Measurements from ENCODE around the gene CCL14. TPM values are rescaled to one million over a fixed set of nuclear protein-coding genes. Genes with fewer than 3 reads are reported as not detected.

CCL14 gene
- total and polyA plus RNA-seq, 2 of the 13 experiments (the other 11 are each of a cell fraction or from before 2014, with no cell fraction given): 1.1 to 1.7 TPM

DNA sequence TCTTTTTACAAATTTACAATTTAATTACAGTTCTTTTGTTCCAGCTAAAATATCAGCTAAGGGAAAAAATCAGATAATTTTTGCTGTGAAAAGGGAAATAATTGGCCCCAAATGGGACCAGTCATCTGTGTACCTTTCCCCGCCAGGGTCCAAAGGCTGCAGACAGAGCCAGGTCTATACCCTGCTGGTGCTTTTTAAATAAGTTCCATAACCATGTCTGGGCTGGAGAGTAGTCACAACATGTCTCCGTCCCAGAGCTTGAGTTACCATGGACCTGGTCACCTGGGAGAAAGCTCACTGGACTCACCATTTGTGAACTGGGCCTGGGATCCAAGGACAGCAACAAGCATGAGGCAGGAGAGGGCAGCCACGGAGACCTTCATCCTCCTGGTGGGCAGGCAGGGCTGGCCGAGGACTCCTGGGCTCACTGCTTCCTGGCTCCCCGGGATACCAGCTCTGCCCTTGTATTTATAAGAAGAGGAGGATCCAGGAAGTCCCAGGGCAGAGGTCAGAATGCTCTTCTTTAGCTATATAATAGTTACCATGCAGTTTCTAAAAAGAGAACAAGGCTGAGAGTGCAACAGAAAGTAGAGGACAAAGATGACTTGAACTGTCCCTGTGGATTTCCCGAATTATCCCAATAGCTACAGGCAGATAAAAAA lies 14.7 kb upstream of the CCL14 start, which contains the start of gene CCL15:
TSS of gene CCL15 (minus strand) at position 444 of the 662 bp plus-strand sequence. CDS start at position 383, 61 bp downstream.
- H3K4me3 ChIP-seq (replicated peaks in 1 of 3; ENCODE audit: insufficient read depth in 1 of 3, low read depth in 2 of 3, low read length in 3 of 3): peak within 1 kb of the TSS; percentile 73 to 78 (median 76)
- H4K20me1 ChIP-seq (ENCODE audit: insufficient read depth, low read length): no peaks in the 10 kb centered on the region
- in situ Hi-C loops (cut with HindIII; ENCODE audit: extremely low pct_ligation_motif_present, low pct_unique_long_range_greater_than_20kb): loop anchor here (10.0 kb wide), 1 partner anchor 64 kb away; the partner anchor contains the start of gene CCL18
- intact Hi-C loops (cut with micrococcal nuclease; ENCODE audit: unreplicated experiment): loop anchor here (1.0 to 5.0 kb wide), 2 partner anchors 28 to 169 kb away; no protein-coding TSS in a partner anchor
- no peak within 1 kb of the TSS for H2AFZ ChIP-seq (ENCODE audit: low read length)
- H3K4me1 ChIP-seq (ENCODE audit: insufficient read depth, low read length): peaks cover 61% of the 10 kb centered on the region
- peak within 1 kb of the TSS; percentile 82 for H3K9ac ChIP-seq (ENCODE audit: insufficient read depth, low read depth, low read length)
- peak within 1 kb of the TSS; percentile 88 for H3K27ac ChIP-seq (ENCODE audit: extremely low read length, insufficient read depth, low read length)
- BruUV-seq (replicated peaks): TSS peak; percentile 86
- CTCF ChIA-PET (ENCODE audit: low intra/inter-chr PET ratio, low total read pairs): interaction anchor here (0.9 kb wide), 1 partner anchor 19 kb away, joined by 4 read pairs; no protein-coding TSS in a partner anchor
- H3K9me3 ChIP-seq (ENCODE audit: low read length): no peaks in the 10 kb centered on the region
- FAIRE-seq (no peak), DNase-seq (ENCODE audit: low spot score) (peak; percentile 80), ATAC-seq (peak; percentile 92)
- H3K36me3 ChIP-seq (replicated peaks in 1 of 2; ENCODE audit: control insufficient read depth in 1 of 2, insufficient read depth in 2 of 2, low read length in 2 of 2): peaks cover 5 to 10% of the 10 kb centered on the region in 2 experiments; a peak in 4 of 5 replicates
- WGBS (ENCODE audit: low lambda C conversion rate): 1% methylated on average over 4 of the region's 6 CpGs
- H3K79me2 ChIP-seq (ENCODE audit: insufficient read depth, low read length): peaks cover 12% of the 10 kb centered on the region
- POLR2A ChIA-PET: interaction anchor here (0.9 to 5.9 kb wide), 11 partner anchors 8 to 31 kb away, joined by 3 to 131 read pairs (median 7); partner anchors contain the start of gene CCL16
- peak within 1 kb of the TSS; percentile 91 for H3K4me2 ChIP-seq (ENCODE audit: low read depth, low read length)
- H3K27me3 ChIP-seq (ENCODE audit: control insufficient read depth in 1 of 2, insufficient read depth in 2 of 2, low read length in 2 of 2): no peaks in the 10 kb centered on the region; a peak in 1 of 5 replicates
- TF ChIP-seq CHD4 (IDR thresholded peaks at IDR 0.05; ENCODE audit: borderline replicate concordance, low read length) (no peak; the same call in 1 of the 2 replicates), ZNF776 (CRISPR knock-in tag; IDR thresholded peaks at IDR 0.05) (no peak), FOXK2 (IDR thresholded peaks at IDR 0.05) (no peak), ELF1 (CRISPR knock-in tag; IDR thresholded peaks at IDR 0.05) (no peak; the same call in 1 of the 2 replicates), CENPT (CRISPR knock-in tag; IDR thresholded peaks at IDR 0.05; ENCODE audit: low read depth) (no peak), ZNF431 (CRISPR knock-in tag; IDR thresholded peaks at IDR 0.05; ENCODE audit: borderline replicate concordance, low read depth) (no peak), KLF12 (CRISPR knock-in tag; IDR thresholded peaks at IDR 0.05; ENCODE audit: borderline replicate concordance) (peak; percentile 37; the same call in 1 of the 2 replicates), JUN (CRISPR knock-in tag; IDR thresholded peaks at IDR 0.05) (no peak), AHR (CRISPR knock-in tag; IDR thresholded peaks at IDR 0.05) (no peak)
- TF ChIP-seq, protein P1, sequence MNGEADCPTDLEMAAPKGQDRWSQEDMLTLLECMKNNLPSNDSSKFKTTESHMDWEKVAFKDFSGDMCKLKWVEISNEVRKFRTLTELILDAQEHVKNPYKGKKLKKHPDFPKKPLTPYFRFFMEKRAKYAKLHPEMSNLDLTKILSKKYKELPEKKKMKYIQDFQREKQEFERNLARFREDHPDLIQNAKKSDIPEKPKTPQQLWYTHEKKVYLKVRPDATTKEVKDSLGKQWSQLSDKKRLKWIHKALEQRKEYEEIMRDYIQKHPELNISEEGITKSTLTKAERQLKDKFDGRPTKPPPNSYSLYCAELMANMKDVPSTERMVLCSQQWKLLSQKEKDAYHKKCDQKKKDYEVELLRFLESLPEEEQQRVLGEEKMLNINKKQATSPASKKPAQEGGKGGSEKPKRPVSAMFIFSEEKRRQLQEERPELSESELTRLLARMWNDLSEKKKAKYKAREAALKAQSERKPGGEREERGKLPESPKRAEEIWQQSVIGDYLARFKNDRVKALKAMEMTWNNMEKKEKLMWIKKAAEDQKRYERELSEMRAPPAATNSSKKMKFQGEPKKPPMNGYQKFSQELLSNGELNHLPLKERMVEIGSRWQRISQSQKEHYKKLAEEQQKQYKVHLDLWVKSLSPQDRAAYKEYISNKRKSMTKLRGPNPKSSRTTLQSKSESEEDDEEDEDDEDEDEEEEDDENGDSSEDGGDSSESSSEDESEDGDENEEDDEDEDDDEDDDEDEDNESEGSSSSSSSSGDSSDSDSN (CRISPR knock-in tag; IDR thresholded peaks at IDR 0.05): peak; percentile 25; the same call in 1 of the 2 replicates
- TF ChIP-seq, protein P2, sequence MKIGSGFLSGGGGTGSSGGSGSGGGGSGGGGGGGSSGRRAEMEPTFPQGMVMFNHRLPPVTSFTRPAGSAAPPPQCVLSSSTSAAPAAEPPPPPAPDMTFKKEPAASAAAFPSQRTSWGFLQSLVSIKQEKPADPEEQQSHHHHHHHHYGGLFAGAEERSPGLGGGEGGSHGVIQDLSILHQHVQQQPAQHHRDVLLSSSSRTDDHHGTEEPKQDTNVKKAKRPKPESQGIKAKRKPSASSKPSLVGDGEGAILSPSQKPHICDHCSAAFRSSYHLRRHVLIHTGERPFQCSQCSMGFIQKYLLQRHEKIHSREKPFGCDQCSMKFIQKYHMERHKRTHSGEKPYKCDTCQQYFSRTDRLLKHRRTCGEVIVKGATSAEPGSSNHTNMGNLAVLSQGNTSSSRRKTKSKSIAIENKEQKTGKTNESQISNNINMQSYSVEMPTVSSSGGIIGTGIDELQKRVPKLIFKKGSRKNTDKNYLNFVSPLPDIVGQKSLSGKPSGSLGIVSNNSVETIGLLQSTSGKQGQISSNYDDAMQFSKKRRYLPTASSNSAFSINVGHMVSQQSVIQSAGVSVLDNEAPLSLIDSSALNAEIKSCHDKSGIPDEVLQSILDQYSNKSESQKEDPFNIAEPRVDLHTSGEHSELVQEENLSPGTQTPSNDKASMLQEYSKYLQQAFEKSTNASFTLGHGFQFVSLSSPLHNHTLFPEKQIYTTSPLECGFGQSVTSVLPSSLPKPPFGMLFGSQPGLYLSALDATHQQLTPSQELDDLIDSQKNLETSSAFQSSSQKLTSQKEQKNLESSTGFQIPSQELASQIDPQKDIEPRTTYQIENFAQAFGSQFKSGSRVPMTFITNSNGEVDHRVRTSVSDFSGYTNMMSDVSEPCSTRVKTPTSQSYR (CRISPR knock-in tag; IDR thresholded peaks at IDR 0.05; ENCODE audit: borderline replicate concordance): no peak
- TF ChIP-seq, protein P3, sequence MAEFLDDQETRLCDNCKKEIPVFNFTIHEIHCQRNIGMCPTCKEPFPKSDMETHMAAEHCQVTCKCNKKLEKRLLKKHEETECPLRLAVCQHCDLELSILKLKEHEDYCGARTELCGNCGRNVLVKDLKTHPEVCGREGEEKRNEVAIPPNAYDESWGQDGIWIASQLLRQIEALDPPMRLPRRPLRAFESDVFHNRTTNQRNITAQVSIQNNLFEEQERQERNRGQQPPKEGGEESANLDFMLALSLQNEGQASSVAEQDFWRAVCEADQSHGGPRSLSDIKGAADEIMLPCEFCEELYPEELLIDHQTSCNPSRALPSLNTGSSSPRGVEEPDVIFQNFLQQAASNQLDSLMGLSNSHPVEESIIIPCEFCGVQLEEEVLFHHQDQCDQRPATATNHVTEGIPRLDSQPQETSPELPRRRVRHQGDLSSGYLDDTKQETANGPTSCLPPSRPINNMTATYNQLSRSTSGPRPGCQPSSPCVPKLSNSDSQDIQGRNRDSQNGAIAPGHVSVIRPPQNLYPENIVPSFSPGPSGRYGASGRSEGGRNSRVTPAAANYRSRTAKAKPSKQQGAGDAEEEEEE (CRISPR knock-in tag; IDR thresholded peaks at IDR 0.05; ENCODE audit: borderline replicate concordance): no peak
- TF ChIP-seq, protein P4, sequence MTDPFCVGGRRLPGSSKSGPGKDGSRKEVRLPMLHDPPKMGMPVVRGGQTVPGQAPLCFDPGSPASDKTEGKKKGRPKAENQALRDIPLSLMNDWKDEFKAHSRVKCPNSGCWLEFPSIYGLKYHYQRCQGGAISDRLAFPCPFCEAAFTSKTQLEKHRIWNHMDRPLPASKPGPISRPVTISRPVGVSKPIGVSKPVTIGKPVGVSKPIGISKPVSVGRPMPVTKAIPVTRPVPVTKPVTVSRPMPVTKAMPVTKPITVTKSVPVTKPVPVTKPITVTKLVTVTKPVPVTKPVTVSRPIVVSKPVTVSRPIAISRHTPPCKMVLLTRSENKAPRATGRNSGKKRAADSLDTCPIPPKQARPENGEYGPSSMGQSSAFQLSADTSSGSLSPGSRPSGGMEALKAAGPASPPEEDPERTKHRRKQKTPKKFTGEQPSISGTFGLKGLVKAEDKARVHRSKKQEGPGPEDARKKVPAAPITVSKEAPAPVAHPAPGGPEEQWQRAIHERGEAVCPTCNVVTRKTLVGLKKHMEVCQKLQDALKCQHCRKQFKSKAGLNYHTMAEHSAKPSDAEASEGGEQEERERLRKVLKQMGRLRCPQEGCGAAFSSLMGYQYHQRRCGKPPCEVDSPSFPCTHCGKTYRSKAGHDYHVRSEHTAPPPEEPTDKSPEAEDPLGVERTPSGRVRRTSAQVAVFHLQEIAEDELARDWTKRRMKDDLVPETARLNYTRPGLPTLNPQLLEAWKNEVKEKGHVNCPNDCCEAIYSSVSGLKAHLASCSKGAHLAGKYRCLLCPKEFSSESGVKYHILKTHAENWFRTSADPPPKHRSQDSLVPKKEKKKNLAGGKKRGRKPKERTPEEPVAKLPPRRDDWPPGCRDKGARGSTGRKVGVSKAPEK (CRISPR knock-in tag; IDR thresholded peaks at IDR 0.05; ENCODE audit: borderline replicate concordance): no peak
